Epithelial cell of prostate (primary cell): ENCODE measurements around the gene DKC1.

Experiments
- DNase-seq: peaks from one replicate; pipeline ENCODE4 v3.0.0-alpha.2; 2011; ENCODE audit warnings: low read depth, low spot score
- H3K27ac ChIP-seq: fragments of 450-650 bp; 2 replicates; pipeline ENCODE4 v1.5.1; 2017; ENCODE audit warnings: mild to moderate bottlenecking

DKC1 gene

GRCh38 chrX:154735695-154736393 lies 26.8 kb upstream of the DKC1 start:
- no peak for DNase-seq
- H3K27ac ChIP-seq: peak overlapping the region; percentile 64

- DNase-seq: no peak
- H3K27ac ChIP-seq: peak overlapping the region; percentile 54
These were observed 25.5 kb upstream of the DKC1 start for GRCh38 chrX:154737136-154737535.

GRCh38 chrX:154738011-154738738 lies 24.5 kb upstream of the DKC1 start:
- peak overlapping the region; percentile 54 for H3K27ac ChIP-seq
- no peak for DNase-seq

GRCh38 chrX:154739952-154740465 lies 22.7 kb upstream of the DKC1 start:
- no peak overlapping the region for H3K27ac ChIP-seq
- DNase-seq: no peak

- no peak overlapping the region for H3K27ac ChIP-seq
- DNase-seq: no peak
These were observed 20.1 kb upstream of the DKC1 start for GRCh38 chrX:154742613-154743012.

GRCh38 chrX:154748712-154749339 lies 13.8 kb upstream of the DKC1 start:
- DNase-seq: no peak
- H3K27ac ChIP-seq: no peak overlapping the region

- H3K27ac ChIP-seq: no peak overlapping the region
- no peak for DNase-seq
These were observed 12.8 kb upstream of the DKC1 start for GRCh38 chrX:154749856-154750255.

- DNase-seq: no peak
- no peak within 1 kb of the TSS for H3K27ac ChIP-seq
These were observed 12.1 kb upstream of the DKC1 start, which contains the start of gene GAB3 for GRCh38 chrX:154750301-154751202. TSS of gene GAB3 (minus strand) at chrX:154751077. CDS start at chrX:154751025, 52 bp downstream.

- H3K27ac ChIP-seq: no peak overlapping the region
- DNase-seq: no peak
These were observed 11.4 kb upstream of the DKC1 start for GRCh38 chrX:154751203-154751668.

GRCh38 chrX:154751669-154752271 lies 10.9 kb upstream of the DKC1 start:
- DNase-seq: no peak
- no peak overlapping the region for H3K27ac ChIP-seq

- DNase-seq: no peak
- H3K27ac ChIP-seq: no peak overlapping the region
These were observed 4.0 kb upstream of the DKC1 start for GRCh38 chrX:154758696-154759095.

- no peak for DNase-seq
- H3K27ac ChIP-seq: peak overlapping the region; percentile 66
These were observed 607 bp upstream of the DKC1 start for GRCh38 chrX:154761977-154762536.

- DNase-seq: no peak
- no peak overlapping the region for H3K27ac ChIP-seq
These were observed 12.0 kb downstream of the DKC1 start for GRCh38 chrX:154774622-154775021.

GRCh38 chrX:154775419-154776349 lies 13.0 kb downstream of the DKC1 start:
- H3K27ac ChIP-seq: no peak overlapping the region
- peak; percentile 1 for DNase-seq

GRCh38 chrX:154776753-154777152 lies 14.1 kb downstream of the DKC1 start:
- DNase-seq: no peak
- no peak overlapping the region for H3K27ac ChIP-seq

- no peak overlapping the region for H3K27ac ChIP-seq
These were observed 16.6 kb downstream of the DKC1 start for GRCh38 chrX:154779261-154779660.

GRCh38 chrX:154780968-154781367 lies 18.3 kb downstream of the DKC1 start:
- no peak overlapping the region for H3K27ac ChIP-seq
- DNase-seq: no peak

More at GRCh38 chrX:154779261-154779660, 16.6 kb downstream of the DKC1 start:
- no peak for DNase-seq
